ENCODE measurements around the gene SAMD8.
"Not testable (repeated sequence)": the region's sequence is repeated elsewhere in the genome, so short reads cannot be mapped to it uniquely, and the experiment has no call there.

Gene SAMD8

DNA sequence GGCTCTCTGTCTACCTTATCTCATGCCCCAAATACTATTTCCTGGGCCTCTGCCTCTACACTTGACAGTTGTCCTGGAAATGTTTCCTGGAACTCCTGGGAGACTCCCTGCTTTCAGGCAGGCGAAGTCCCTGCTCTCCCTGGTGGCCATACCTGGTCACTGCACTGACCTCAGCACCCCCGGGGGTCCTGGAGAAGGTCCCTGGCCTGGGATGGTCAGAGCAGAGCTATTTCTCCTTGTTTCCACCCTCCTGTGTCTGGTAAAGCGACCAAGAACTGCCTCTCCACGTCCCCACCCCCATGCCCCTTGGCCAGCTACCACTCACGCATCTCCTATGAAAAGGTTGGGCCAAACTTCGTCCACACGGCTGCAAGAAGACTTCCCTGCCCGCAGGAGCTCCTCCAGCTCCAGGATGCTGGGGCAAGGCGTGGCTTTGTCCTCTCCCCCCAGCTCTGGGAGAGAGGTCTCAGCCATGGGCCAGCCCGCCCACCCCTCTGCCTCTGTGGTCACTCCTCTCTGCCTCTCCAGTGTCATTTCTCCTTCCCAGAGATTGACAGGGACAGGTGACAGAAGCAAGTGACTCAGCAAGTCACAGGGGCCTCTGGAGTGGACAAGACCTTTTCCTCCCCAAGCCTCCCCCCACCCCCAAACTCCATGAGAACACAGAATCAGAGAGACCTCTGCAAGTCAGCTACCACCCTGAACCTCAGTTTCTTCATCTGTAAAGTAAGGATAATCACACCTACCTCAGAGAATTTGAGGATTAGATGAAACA is 2.6 kb upstream of the SAMD8 start:
- H3K4me3 ChIP-seq (ENCODE audit: low read depth, low read length) = no peak overlapping the region
- DNase-seq (ENCODE audit: low read depth) = peak; percentile 35
- TF ChIP-seq CTCF (IDR thresholded peaks at IDR 0.05; ENCODE audit: low read depth, low read length) = peak; percentile 50
- TF ChIP-seq MYC (IDR thresholded peaks at IDR 0.05; ENCODE audit: low read depth, low read length) = no peak
- TF ChIP-seq, protein P1, sequence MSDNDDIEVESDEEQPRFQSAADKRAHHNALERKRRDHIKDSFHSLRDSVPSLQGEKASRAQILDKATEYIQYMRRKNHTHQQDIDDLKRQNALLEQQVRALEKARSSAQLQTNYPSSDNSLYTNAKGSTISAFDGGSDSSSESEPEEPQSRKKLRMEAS (IDR thresholded peaks at IDR 0.05; ENCODE audit: low read depth, low read length) = no peak
- TF ChIP-seq POLR2A (IDR thresholded peaks at IDR 0.05; ENCODE audit: extremely low read depth, insufficient read length) = no peak

GRCh38 chr10:75109459-75109778 is 2.0 kb upstream of the SAMD8 start:
- no peak for DNase-seq (ENCODE audit: low read depth)
- H3K4me3 ChIP-seq (ENCODE audit: low read depth, low read length) = no peak overlapping the region
- no peak for TF ChIP-seq POLR2A (IDR thresholded peaks at IDR 0.05; ENCODE audit: extremely low read depth, insufficient read length)
- TF ChIP-seq, protein P1 (IDR thresholded peaks at IDR 0.05; ENCODE audit: low read depth, low read length) = no peak
- no peak for TF ChIP-seq CTCF (IDR thresholded peaks at IDR 0.05; ENCODE audit: low read depth, low read length)
- TF ChIP-seq MYC (IDR thresholded peaks at IDR 0.05; ENCODE audit: low read depth, low read length) = no peak

GRCh38 chr10:75110006-75110632 is 1.3 kb upstream of the SAMD8 start:
- no peak for DNase-seq (ENCODE audit: low read depth)
- TF ChIP-seq, protein P1 (IDR thresholded peaks at IDR 0.05; ENCODE audit: low read depth, low read length) = no peak
- no peak for TF ChIP-seq POLR2A (IDR thresholded peaks at IDR 0.05; ENCODE audit: extremely low read depth, insufficient read length)
- no peak for TF ChIP-seq MYC (IDR thresholded peaks at IDR 0.05; ENCODE audit: low read depth, low read length)
- no peak for TF ChIP-seq CTCF (IDR thresholded peaks at IDR 0.05; ENCODE audit: low read depth, low read length)
- peak overlapping the region; percentile 90 for H3K4me3 ChIP-seq (ENCODE audit: low read depth, low read length)

- peak; percentile 78 for DNase-seq (ENCODE audit: low read depth)
- TF ChIP-seq POLR2A (IDR thresholded peaks at IDR 0.05; ENCODE audit: extremely low read depth, insufficient read length) = no peak
- TF ChIP-seq MYC (IDR thresholded peaks at IDR 0.05; ENCODE audit: low read depth, low read length) = no peak
- H3K4me3 ChIP-seq (ENCODE audit: low read depth, low read length) = peak overlapping the region; percentile 90
Observed at GRCh38 chr10:75111907-75112679, 637 bp downstream of the SAMD8 start.

GRCh38 chr10:75115137-75115536 is 3.7 kb downstream of the SAMD8 start:
- peak; percentile 42 for DNase-seq (ENCODE audit: low read depth)
- TF ChIP-seq CTCF (IDR thresholded peaks at IDR 0.05; ENCODE audit: low read depth, low read length) (no peak), MYC (IDR thresholded peaks at IDR 0.05; ENCODE audit: low read depth, low read length) (no peak), POLR2A (IDR thresholded peaks at IDR 0.05; ENCODE audit: extremely low read depth, insufficient read length) (no peak)
- TF ChIP-seq, protein P1 (IDR thresholded peaks at IDR 0.05; ENCODE audit: low read depth, low read length) = no peak
- H3K4me3 ChIP-seq (ENCODE audit: low read depth, low read length) = no peak overlapping the region

DNA sequence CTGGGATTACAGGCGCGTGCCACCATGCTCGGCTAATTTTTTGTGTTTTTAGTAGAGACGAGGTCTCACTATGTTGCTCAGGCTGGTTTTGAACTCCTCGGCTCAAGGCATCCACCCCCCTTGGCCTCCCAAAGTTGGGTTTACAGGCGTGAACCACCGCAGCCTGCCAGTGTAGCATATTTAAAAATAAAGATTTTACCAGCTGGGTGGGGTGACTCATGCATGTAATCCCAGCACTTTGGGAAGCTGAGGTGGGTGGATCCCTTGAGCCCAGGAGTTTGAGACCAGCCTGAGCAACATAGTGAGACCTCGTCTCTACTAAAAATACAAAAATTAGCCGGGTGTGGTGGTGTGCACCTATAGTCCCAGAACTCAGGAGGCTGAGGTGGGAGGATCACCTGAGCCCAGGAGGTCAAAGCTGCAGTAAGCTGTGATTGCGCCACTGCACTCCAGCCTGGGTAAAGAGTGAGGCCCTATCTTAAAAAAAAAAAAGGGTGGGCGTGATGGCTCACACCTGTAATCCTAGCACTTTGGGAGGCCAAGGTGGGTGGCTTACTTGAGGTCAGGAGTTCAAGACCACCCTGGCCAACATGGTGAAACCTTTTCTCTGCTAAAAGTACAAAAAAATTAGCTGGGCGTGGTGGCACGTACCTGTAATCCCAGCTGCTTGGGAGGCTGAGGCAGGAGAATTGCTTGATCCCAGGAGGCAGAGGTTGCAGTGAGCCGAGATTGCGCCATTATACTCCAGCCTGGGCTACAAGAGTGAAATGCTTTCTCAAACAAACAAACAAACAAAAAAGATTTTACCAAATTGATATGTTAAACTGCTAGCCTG is 5.7 kb downstream of the SAMD8 start:
- not testable (repeated sequence) for H3K4me3 ChIP-seq (ENCODE audit: low read depth, low read length); DNase-seq (ENCODE audit: low read depth)
